ENCODE measurements around the gene FBN1. TPM values are rescaled to one million over a fixed set of nuclear protein-coding genes. Genes with fewer than 3 reads are reported as not detected.

The FBN1 gene
- total and polyA plus RNA-seq, 2 donors (not counting 3 experiments of a cell fraction or from before 2014, with no cell fraction given), result 107 to 111 TPM

DNA sequence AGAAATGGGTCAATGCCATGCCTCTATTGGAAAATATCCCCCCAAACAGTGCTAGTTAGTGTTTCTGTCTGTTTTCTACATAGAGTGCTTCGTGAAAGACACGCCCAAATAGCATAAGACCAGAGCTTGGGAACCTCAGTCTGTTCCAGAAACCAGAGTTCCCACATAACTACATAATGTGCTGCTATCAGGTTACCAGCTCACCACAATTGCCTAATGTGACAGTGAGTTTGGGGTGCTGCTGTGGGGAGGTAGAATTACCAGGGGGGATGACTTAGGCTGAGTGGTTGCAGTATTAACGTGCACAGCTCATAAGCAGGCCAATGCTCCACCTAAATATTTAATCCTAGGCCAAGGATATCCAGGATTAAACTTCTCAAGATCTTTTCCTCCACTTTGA lies 275.0 kb downstream of the FBN1 start:
- dilution Hi-C loops (cut with MboI; ENCODE audit: extremely low pct_ligation_motif_present, low sequenced_read_pairs), result no loop called here
- no peaks in the 10 kb centered on the region for H3K9me1 ChIP-seq (replicated peaks; ENCODE audit: control insufficient read depth, extremely low read depth, insufficient read depth, low read length)
- ChIA-PET POLR2A (interaction anchor here (0.7 kb wide), 1 partner anchor 10 kb away, joined by 3 read pairs; no protein-coding TSS in a partner anchor), CTCF (interaction anchor here (0.8 to 3.3 kb wide), 3 partner anchors 11 to 33 kb away, joined by 3 to 17 read pairs (median 5); no protein-coding TSS in a partner anchor)
- H3K4me1 ChIP-seq (ENCODE audit: control insufficient read depth, extremely low read depth, insufficient read depth, low read length), result peaks cover 10% of the 10 kb centered on the region
- no peaks in the 10 kb centered on the region for H3K27me3 ChIP-seq (ENCODE audit: control insufficient read depth in 2 of 2, insufficient read depth in 2 of 2, low read length in 2 of 2)
- no peak overlapping the region for H2AFZ ChIP-seq (ENCODE audit: low read depth, low read length)
- H3K27ac ChIP-seq (ENCODE audit: insufficient read depth, low read depth, low read length), result no peak overlapping the region
- H3K36me3 ChIP-seq (ENCODE audit: control insufficient read depth in 2 of 2, extremely low read depth in 1 of 2, insufficient read depth in 2 of 2, low read length in 2 of 2), result no peaks in the 10 kb centered on the region
- DNase-seq (ENCODE audit: low read depth, low spot score) (no peak), FAIRE-seq (no peak)
- BruUV-seq (replicated peaks), result no TSS peak
- no peak overlapping the region for H3K4me2 ChIP-seq (ENCODE audit: insufficient read depth, low read length)
- H3K9me3 ChIP-seq (replicated peaks; ENCODE audit: control insufficient read depth, insufficient read depth, low read length), result no peaks in the 10 kb centered on the region
- H4K20me1 ChIP-seq (replicated peaks; ENCODE audit: control insufficient read depth, extremely low read depth, insufficient read depth, low read length), result no peaks in the 10 kb centered on the region
- no peak overlapping the region for H3K9ac ChIP-seq (replicated peaks; ENCODE audit: extremely low read depth, insufficient read depth, low read length)
- intact Hi-C loops (cut with micrococcal nuclease), result no loop called here
- H3K4me3 ChIP-seq (replicated peaks in 1 of 3; ENCODE audit: insufficient read depth in 1 of 3, low read depth in 1 of 3, low read length in 3 of 3), result no peak overlapping the region
- TF ChIP-seq, protein P1, sequence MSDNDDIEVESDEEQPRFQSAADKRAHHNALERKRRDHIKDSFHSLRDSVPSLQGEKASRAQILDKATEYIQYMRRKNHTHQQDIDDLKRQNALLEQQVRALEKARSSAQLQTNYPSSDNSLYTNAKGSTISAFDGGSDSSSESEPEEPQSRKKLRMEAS (IDR thresholded peaks at IDR 0.05; ENCODE audit: insufficient read depth, insufficient read length), result no peak
- no peak for TF ChIP-seq JUN (IDR thresholded peaks at IDR 0.05; ENCODE audit: borderline replicate concordance, insufficient read depth, insufficient read length, low read depth)
- no peak for TF ChIP-seq GATA2 (IDR thresholded peaks at IDR 0.05; ENCODE audit: insufficient read depth, insufficient read length, low read depth, low read length)
- no peak for TF ChIP-seq POLR2AphosphoS5 (IDR thresholded peaks at IDR 0.05; ENCODE audit: insufficient read depth, low read depth, low read length)
- no peak for TF ChIP-seq EZH2 (IDR thresholded peaks at IDR 0.05; ENCODE audit: borderline replicate concordance, low read depth, low read length, severe bottlenecking)
- no peak for TF ChIP-seq POLR2A (IDR thresholded peaks at IDR 0.05; ENCODE audit: low read depth, low read length)
- TF ChIP-seq, protein P2, sequence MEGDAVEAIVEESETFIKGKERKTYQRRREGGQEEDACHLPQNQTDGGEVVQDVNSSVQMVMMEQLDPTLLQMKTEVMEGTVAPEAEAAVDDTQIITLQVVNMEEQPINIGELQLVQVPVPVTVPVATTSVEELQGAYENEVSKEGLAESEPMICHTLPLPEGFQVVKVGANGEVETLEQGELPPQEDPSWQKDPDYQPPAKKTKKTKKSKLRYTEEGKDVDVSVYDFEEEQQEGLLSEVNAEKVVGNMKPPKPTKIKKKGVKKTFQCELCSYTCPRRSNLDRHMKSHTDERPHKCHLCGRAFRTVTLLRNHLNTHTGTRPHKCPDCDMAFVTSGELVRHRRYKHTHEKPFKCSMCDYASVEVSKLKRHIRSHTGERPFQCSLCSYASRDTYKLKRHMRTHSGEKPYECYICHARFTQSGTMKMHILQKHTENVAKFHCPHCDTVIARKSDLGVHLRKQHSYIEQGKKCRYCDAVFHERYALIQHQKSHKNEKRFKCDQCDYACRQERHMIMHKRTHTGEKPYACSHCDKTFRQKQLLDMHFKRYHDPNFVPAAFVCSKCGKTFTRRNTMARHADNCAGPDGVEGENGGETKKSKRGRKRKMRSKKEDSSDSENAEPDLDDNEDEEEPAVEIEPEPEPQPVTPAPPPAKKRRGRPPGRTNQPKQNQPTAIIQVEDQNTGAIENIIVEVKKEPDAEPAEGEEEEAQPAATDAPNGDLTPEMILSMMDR (IDR thresholded peaks at IDR 0.05; ENCODE audit: extremely low read depth in 1 of 2, insufficient read depth in 1 of 2, low read depth in 1 of 2, low read length in 2 of 2), result no peak
- no peak for TF ChIP-seq MYC (IDR thresholded peaks at IDR 0.05; ENCODE audit: low read depth, low read length)
- no peak for TF ChIP-seq FOS (IDR thresholded peaks at IDR 0.05; ENCODE audit: borderline replicate concordance, insufficient read depth, low read length)
- H3K79me2 ChIP-seq (ENCODE audit: control insufficient read depth, insufficient read depth, low read length), result no peaks in the 10 kb centered on the region

Data from endothelial cell of umbilical vein (primary cell).